ENCODE data around the gene FOXN4. TPM values are rescaled to one million over a fixed set of nuclear protein-coding genes. Genes with fewer than 3 reads are reported as not detected.
A peak's percentile ranks its signal among the peaks of the same experiment; 100 is the strongest.

Gene FOXN4, protein sequence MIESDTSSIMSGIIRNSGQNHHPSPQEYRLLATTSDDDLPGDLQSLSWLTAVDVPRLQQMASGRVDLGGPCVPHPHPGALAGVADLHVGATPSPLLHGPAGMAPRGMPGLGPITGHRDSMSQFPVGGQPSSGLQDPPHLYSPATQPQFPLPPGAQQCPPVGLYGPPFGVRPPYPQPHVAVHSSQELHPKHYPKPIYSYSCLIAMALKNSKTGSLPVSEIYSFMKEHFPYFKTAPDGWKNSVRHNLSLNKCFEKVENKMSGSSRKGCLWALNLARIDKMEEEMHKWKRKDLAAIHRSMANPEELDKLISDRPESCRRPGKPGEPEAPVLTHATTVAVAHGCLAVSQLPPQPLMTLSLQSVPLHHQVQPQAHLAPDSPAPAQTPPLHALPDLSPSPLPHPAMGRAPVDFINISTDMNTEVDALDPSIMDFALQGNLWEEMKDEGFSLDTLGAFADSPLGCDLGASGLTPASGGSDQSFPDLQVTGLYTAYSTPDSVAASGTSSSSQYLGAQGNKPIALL
- total RNA-seq: not detected
- long read RNA-seq: 0 reads

DNA sequence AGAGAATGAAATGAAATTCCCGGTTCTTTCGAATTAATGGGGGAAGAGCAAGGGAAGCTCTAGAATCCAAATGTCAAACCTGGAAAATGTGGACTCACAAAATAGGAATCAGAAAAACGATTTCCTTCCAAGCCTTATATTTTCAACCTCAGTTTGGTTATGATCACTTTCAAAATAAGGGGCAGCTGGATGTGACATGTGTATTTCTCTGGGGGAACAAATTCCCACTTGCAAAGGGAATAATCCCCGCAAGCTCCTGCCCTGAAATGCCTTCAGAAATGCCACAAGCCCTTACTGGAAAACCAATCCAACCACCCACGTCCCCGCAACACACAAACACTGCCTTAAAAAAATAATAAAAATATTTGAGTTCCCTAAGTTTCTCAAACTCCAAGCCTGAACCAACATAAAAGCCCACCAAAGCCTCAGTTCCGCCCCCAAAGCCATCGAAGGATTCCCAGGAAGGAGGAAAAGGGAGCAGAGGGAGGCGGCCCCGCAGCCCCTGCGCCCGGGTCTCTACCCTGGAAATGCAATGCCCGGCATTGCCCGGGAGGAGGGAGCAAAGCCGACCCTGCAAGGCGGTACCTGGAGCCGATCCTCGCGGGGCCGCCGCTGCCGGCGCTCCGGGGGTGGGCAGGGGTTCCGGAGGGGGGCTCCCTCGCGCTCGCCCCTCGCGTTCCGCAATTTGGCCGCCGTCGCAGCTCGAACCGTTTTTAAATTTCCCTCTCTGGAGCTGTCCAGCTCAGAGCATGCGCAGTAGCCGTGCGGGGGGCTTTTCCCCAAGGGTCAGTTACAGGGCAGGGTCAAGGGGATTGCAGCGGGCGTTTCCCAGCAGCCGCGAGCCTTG, at the start of gene FOXN4:
FOXN4 (minus strand) TSS at position 751 of the 847 bp plus-strand sequence. CDS start 963 bp downstream, outside the sequence.
- DNase-seq (no peak), ATAC-seq (no peak)
- Histone ChIP-seq H3K4me1 (peaks cover 14% of the 10 kb centered on the region), H3K9me3 (no peaks in the 10 kb centered on the region), H3K27ac (no peak within 1 kb of the TSS), H3K4me3 (peak within 1 kb of the TSS; percentile 39), H3K27me3 (peaks cover 54% of the 10 kb centered on the region), H3K36me3 (no peaks in the 10 kb centered on the region)
- TF ChIP-seq, protein P1, sequence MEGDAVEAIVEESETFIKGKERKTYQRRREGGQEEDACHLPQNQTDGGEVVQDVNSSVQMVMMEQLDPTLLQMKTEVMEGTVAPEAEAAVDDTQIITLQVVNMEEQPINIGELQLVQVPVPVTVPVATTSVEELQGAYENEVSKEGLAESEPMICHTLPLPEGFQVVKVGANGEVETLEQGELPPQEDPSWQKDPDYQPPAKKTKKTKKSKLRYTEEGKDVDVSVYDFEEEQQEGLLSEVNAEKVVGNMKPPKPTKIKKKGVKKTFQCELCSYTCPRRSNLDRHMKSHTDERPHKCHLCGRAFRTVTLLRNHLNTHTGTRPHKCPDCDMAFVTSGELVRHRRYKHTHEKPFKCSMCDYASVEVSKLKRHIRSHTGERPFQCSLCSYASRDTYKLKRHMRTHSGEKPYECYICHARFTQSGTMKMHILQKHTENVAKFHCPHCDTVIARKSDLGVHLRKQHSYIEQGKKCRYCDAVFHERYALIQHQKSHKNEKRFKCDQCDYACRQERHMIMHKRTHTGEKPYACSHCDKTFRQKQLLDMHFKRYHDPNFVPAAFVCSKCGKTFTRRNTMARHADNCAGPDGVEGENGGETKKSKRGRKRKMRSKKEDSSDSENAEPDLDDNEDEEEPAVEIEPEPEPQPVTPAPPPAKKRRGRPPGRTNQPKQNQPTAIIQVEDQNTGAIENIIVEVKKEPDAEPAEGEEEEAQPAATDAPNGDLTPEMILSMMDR (IDR thresholded peaks at IDR 0.05): no peak
- intact Hi-C loops (cut with DNase I): no loop called here

DNA sequence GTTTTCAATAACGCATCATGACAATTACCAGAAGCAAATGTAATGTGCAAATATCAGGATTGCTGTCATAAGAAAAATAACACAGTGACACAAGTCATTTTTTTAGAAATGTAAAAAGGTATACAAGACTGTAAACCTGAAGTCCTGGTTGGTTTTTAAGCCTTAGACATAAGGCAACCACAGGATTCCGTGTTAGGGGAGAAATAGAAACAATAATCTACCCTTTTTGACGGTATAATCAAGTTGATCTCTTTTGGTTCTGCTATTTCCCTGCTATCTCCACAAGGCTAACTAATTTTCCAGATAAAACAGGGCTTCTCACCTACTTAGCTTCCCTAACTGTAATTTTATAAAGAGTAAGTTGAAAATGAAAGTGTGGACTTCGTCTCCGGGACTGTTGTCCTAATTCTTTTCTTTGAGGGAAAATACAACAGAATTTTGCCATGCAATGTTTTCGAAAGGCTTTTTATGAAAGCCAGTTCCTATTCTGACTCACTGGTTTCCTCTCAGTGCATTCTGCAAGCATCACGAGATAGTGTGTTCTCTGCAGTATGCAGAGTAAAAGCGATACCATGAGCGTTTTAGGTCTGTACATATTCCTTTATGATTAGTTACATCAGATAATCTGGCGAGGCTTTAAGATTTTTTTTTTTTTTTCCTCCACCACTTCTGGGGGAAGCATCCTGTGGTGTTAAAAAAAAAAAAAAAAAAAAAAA, 49.2 kb upstream of the FOXN4 start:
- H3K36me3 ChIP-seq: no peaks in the 10 kb centered on the region
- no peaks in the 10 kb centered on the region for H3K9me3 ChIP-seq
- no peak for DNase-seq
- TF ChIP-seq, protein P1 (IDR thresholded peaks at IDR 0.05): no peak
- H3K4me3 ChIP-seq: peak overlapping the region; percentile 3
- intact Hi-C loops (cut with DNase I): no loop called here
- no peaks in the 10 kb centered on the region for H3K4me1 ChIP-seq
- no peak overlapping the region for H3K27ac ChIP-seq
- peaks cover 24% of the 10 kb centered on the region for H3K27me3 ChIP-seq
- peak; percentile 46 for ATAC-seq

DNA sequence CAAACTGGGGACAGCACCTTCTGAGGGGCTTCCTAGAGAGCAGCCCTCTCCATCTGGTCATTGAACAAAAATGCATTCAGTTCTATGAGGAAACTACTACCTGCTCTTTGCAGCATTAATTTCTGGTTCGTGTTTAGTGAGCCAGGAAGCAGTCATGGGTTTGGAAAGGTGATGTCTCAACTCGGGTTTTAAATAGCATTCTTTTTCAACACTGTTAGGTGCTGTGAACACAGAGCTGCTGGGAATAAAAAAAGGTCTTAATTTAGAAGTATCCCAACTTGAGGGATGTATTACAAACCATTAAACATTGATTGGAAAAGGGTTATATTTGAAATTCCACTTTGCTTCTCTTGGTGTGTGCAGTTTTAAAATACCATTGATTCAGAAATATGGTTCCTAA, 47.9 kb upstream of the FOXN4 start:
- Histone ChIP-seq H3K4me3 (no peak overlapping the region), H3K27me3 (peaks cover 29% of the 10 kb centered on the region), H3K36me3 (no peaks in the 10 kb centered on the region), H3K9me3 (no peaks in the 10 kb centered on the region), H3K27ac (no peak overlapping the region), H3K4me1 (no peaks in the 10 kb centered on the region)
- ATAC-seq (no peak), DNase-seq (no peak)
- TF ChIP-seq, protein P1 (IDR thresholded peaks at IDR 0.05): no peak
- intact Hi-C loops (cut with DNase I): no loop called here

DNA sequence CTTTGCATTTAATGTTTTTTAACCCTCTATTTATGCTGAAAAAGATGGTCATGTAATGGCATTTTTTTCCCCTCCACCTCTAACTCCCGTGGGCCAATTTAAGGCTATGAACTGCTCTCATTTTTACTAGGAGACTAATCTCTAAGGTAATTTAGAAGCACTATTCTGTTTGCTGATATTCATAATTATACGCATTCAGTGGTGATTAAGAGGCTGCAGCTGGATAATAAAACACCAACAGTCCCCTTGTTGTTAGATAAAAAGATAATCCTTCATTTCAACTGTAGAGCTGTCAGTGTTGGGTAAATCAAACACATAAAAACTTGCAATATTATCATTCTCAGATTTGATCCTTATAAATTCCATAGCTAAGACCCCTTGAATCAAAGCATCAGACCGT, 47.5 kb upstream of the FOXN4 start:
- Histone ChIP-seq H3K36me3 (no peaks in the 10 kb centered on the region), H3K27me3 (peaks cover 29% of the 10 kb centered on the region), H3K27ac (no peak overlapping the region), H3K4me1 (no peaks in the 10 kb centered on the region), H3K4me3 (no peak overlapping the region), H3K9me3 (no peaks in the 10 kb centered on the region)
- TF ChIP-seq, protein P1 (IDR thresholded peaks at IDR 0.05): no peak
- DNase-seq (no peak), ATAC-seq (no peak)
- intact Hi-C loops (cut with DNase I): no loop called here

DNA sequence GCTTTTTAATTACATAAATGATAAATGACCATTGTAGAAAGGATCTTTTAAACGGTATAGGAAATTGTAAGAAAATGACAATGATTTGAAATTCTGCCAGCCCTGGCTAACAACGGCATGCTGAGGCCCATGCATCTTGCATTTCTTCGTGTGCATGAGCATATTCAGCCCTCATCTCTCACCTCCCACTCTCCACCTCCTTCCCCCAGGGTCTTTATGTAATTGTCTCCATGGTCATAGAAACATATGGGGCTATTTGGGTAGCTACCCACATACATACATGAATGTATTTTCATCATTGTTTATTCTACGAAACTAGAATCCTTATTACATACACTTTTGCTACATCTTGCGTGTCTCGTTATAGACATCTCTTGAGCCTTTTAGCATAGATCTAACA, 43.1 kb upstream of the FOXN4 start:
- intact Hi-C loops (cut with DNase I): no loop called here
- TF ChIP-seq, protein P1 (IDR thresholded peaks at IDR 0.05): no peak
- H3K36me3 ChIP-seq: no peaks in the 10 kb centered on the region
- no peaks in the 10 kb centered on the region for H3K9me3 ChIP-seq
- DNase-seq: no peak
- no peak overlapping the region for H3K27ac ChIP-seq
- H3K27me3 ChIP-seq: peaks cover 17% of the 10 kb centered on the region
- H3K4me3 ChIP-seq: no peak overlapping the region
- no peak for ATAC-seq
- no peaks in the 10 kb centered on the region for H3K4me1 ChIP-seq
